ENCODE data around the gene PLAC1.

Gene PLAC1

GRCh38 chrX:134670134-134670924 lies 12.1 kb upstream of the PLAC1 start:
- H3K36me3 ChIP-seq (ENCODE audit: control insufficient read depth, insufficient read depth, low read length, severe bottlenecking) = no peaks in the 10 kb centered on the region
- H3K4me3 ChIP-seq (ENCODE audit: low read length) = peak overlapping the region; percentile 29
- no peaks in the 10 kb centered on the region for H3K9me3 ChIP-seq (ENCODE audit: control insufficient read depth, low read length)
- no peaks in the 10 kb centered on the region for H3K27me3 ChIP-seq (replicated peaks; ENCODE audit: control insufficient read depth, insufficient read depth, low read length)
- peaks cover 15% of the 10 kb centered on the region for H3K4me1 ChIP-seq (ENCODE audit: control insufficient read depth, insufficient read depth, low read length)
- no peak overlapping the region for H3K9ac ChIP-seq (ENCODE audit: low read length)
- DNase-seq (ENCODE audit: low read depth) = peak; percentile 56

GRCh38 chrX:134669378-134670098 lies 11.3 kb upstream of the PLAC1 start:
- Histone ChIP-seq H3K36me3 (ENCODE audit: control insufficient read depth, insufficient read depth, low read length, severe bottlenecking) (no peaks in the 10 kb centered on the region), H3K27me3 (replicated peaks; ENCODE audit: control insufficient read depth, insufficient read depth, low read length) (no peaks in the 10 kb centered on the region), H3K9ac (ENCODE audit: low read length) (peak overlapping the region; percentile 5), H3K4me3 (ENCODE audit: low read length) (no peak overlapping the region), H3K4me1 (ENCODE audit: control insufficient read depth, insufficient read depth, low read length) (peaks cover 15% of the 10 kb centered on the region), H3K9me3 (ENCODE audit: control insufficient read depth, low read length) (no peaks in the 10 kb centered on the region)
- DNase-seq (ENCODE audit: low read depth) = peak; percentile 70

GRCh38 chrX:134664202-134664601 lies 5.9 kb upstream of the PLAC1 start:
- DNase-seq (ENCODE audit: low read depth) = no peak
- peaks cover 3% of the 10 kb centered on the region for H3K27me3 ChIP-seq (replicated peaks; ENCODE audit: control insufficient read depth, insufficient read depth, low read length)
- H3K9me3 ChIP-seq (ENCODE audit: control insufficient read depth, low read length) = no peaks in the 10 kb centered on the region

GRCh38 chrX:134661295-134661694 lies 3.0 kb upstream of the PLAC1 start:
- no peaks in the 10 kb centered on the region for H3K36me3 ChIP-seq (ENCODE audit: control insufficient read depth, insufficient read depth, low read length, severe bottlenecking)
- no peak for DNase-seq (ENCODE audit: low read depth)

More at GRCh38 chrX:134664202-134664601, 5.9 kb upstream of the PLAC1 start:
- Histone ChIP-seq H3K4me3 (ENCODE audit: low read length) (no peak overlapping the region), H3K9ac (ENCODE audit: low read length) (no peak overlapping the region), H3K36me3 (ENCODE audit: control insufficient read depth, insufficient read depth, low read length, severe bottlenecking) (no peaks in the 10 kb centered on the region), H3K4me1 (ENCODE audit: control insufficient read depth, insufficient read depth, low read length) (peaks cover 11% of the 10 kb centered on the region)

DNA sequence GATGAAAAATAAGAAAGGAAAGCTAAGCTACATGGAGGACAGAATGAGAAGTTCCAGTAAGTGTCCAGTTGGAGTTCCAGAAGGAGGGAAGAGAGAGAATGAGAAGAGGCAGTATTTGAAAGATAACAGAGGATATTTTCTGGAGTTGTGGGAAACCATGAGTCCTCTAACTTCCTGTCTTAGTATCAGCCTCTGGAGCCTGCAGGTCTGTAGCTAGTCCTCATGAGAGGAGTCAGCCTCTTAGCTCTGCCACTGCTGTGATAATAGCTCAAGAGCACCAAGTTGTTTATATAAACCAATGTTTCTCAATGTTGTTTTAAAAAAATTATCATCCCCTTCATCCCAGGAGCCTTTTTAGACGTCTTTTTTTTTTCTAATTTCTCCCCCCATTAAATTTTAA lies 2.4 kb upstream of the PLAC1 start:
- no peaks in the 10 kb centered on the region for H3K9me3 ChIP-seq (ENCODE audit: control insufficient read depth, low read length)
- DNase-seq (ENCODE audit: low read depth) = no peak
- H3K9ac ChIP-seq (ENCODE audit: low read length) = no peak overlapping the region
- peaks cover 10% of the 10 kb centered on the region for H3K27me3 ChIP-seq (replicated peaks; ENCODE audit: control insufficient read depth, insufficient read depth, low read length)
- no peaks in the 10 kb centered on the region for H3K36me3 ChIP-seq (ENCODE audit: control insufficient read depth, insufficient read depth, low read length, severe bottlenecking)
- peaks cover 11% of the 10 kb centered on the region for H3K4me1 ChIP-seq (ENCODE audit: control insufficient read depth, insufficient read depth, low read length)
- H3K4me3 ChIP-seq (ENCODE audit: low read length) = no peak overlapping the region

More at GRCh38 chrX:134661295-134661694, 3.0 kb upstream of the PLAC1 start:
- H3K9me3 ChIP-seq (ENCODE audit: control insufficient read depth, low read length) = no peaks in the 10 kb centered on the region
- H3K4me3 ChIP-seq (ENCODE audit: low read length) = peak overlapping the region; percentile 24
- no peak overlapping the region for H3K9ac ChIP-seq (ENCODE audit: low read length)
- peaks cover 11% of the 10 kb centered on the region for H3K4me1 ChIP-seq (ENCODE audit: control insufficient read depth, insufficient read depth, low read length)
- H3K27me3 ChIP-seq (replicated peaks; ENCODE audit: control insufficient read depth, insufficient read depth, low read length) = peaks cover 10% of the 10 kb centered on the region

DNA sequence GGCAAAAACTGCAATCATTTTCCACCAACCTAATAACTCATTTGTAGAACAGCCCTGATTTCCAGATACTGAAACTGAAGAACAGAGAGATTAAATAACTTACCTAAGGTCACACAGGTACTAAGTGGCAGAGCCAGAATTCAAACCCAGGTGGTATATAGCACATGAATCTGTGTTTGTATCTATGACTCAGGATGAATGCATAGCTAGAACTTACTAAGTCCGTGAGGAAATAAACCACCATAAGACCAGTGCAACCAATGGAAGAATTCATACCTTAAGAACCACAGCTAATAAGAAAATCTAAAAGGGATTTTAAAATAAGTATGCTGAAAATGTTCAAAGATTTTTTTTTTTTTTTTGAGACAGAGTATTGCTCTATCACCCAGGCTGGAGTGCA lies 1.5 kb upstream of the PLAC1 start:
- H3K36me3 ChIP-seq (ENCODE audit: control insufficient read depth, insufficient read depth, low read length, severe bottlenecking) = no peaks in the 10 kb centered on the region
- H3K4me3 ChIP-seq (ENCODE audit: low read length) = no peak overlapping the region
- H3K9ac ChIP-seq (ENCODE audit: low read length) = no peak overlapping the region
- H3K4me1 ChIP-seq (ENCODE audit: control insufficient read depth, insufficient read depth, low read length) = peaks cover 11% of the 10 kb centered on the region
- no peaks in the 10 kb centered on the region for H3K9me3 ChIP-seq (ENCODE audit: control insufficient read depth, low read length)
- DNase-seq (ENCODE audit: low read depth) = no peak
- peaks cover 10% of the 10 kb centered on the region for H3K27me3 ChIP-seq (replicated peaks; ENCODE audit: control insufficient read depth, insufficient read depth, low read length)

DNA sequence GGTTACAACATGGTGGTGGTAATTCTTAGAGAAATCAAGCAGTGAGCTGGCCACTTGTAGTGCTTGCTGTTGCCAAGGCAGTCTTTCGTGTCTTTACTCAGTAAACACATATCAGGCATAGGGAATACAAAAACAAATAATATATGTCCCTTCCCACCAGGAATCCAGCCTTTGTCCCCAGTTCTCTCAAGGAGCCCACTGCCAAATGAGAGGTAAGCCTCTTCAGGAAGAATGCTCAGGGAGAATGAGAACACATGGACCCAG lies 421 bp upstream of the PLAC1 start:
- Histone ChIP-seq H3K27me3 (replicated peaks; ENCODE audit: control insufficient read depth, insufficient read depth, low read length) (peaks cover 11% of the 10 kb centered on the region), H3K4me3 (ENCODE audit: low read length) (no peak overlapping the region), H3K36me3 (ENCODE audit: control insufficient read depth, insufficient read depth, low read length, severe bottlenecking) (no peaks in the 10 kb centered on the region), H3K4me1 (ENCODE audit: control insufficient read depth, insufficient read depth, low read length) (peaks cover 11% of the 10 kb centered on the region), H3K9ac (ENCODE audit: low read length) (no peak overlapping the region), H3K9me3 (ENCODE audit: control insufficient read depth, low read length) (no peaks in the 10 kb centered on the region)
- no peak for DNase-seq (ENCODE audit: low read depth)

GRCh38 chrX:134654398-134655012 lies 3.8 kb downstream of the PLAC1 start:
- peaks cover 6% of the 10 kb centered on the region for H3K4me1 ChIP-seq (ENCODE audit: control insufficient read depth, insufficient read depth, low read length)
- no peaks in the 10 kb centered on the region for H3K9me3 ChIP-seq (ENCODE audit: control insufficient read depth, low read length)
- H3K4me3 ChIP-seq (ENCODE audit: low read length) = no peak overlapping the region
- peaks cover 31% of the 10 kb centered on the region for H3K27me3 ChIP-seq (replicated peaks; ENCODE audit: control insufficient read depth, insufficient read depth, low read length)
- no peak for DNase-seq (ENCODE audit: low read depth)
- no peak overlapping the region for H3K9ac ChIP-seq (ENCODE audit: low read length)
- no peaks in the 10 kb centered on the region for H3K36me3 ChIP-seq (ENCODE audit: control insufficient read depth, insufficient read depth, low read length, severe bottlenecking)

DNA sequence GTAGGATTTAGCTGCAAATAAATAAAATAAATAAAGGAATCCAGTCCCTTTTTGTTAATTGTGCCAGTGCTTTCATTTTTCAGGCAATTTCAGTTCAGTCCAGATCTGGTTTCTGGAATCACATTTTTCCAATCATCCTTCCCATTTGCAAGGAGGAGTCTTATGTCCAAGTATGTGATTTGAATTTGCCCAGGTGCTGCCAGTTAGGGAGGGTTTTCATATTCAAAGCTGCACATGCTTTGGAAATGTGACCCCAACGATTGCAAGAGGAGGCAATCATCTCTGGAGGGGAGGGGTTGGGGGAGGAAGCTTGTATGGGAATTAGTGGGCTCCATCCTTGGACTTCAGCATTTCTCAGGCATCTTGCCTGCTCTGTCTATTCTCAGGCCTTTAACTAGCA lies 4.4 kb downstream of the PLAC1 start:
- no peaks in the 10 kb centered on the region for H3K36me3 ChIP-seq (ENCODE audit: control insufficient read depth, insufficient read depth, low read length, severe bottlenecking)
- no peak overlapping the region for H3K9ac ChIP-seq (ENCODE audit: low read length)
- no peak overlapping the region for H3K4me3 ChIP-seq (ENCODE audit: low read length)
- no peak for DNase-seq (ENCODE audit: low read depth)
- H3K27me3 ChIP-seq (replicated peaks; ENCODE audit: control insufficient read depth, insufficient read depth, low read length) = peaks cover 31% of the 10 kb centered on the region
- H3K9me3 ChIP-seq (ENCODE audit: control insufficient read depth, low read length) = no peaks in the 10 kb centered on the region
- H3K4me1 ChIP-seq (ENCODE audit: control insufficient read depth, insufficient read depth, low read length) = peaks cover 6% of the 10 kb centered on the region

GRCh38 chrX:134650701-134651100 lies 7.6 kb downstream of the PLAC1 start:
- Histone ChIP-seq H3K36me3 (ENCODE audit: control insufficient read depth, insufficient read depth, low read length, severe bottlenecking) (no peaks in the 10 kb centered on the region), H3K4me3 (ENCODE audit: low read length) (no peak overlapping the region), H3K27me3 (replicated peaks; ENCODE audit: control insufficient read depth, insufficient read depth, low read length) (peaks cover 39% of the 10 kb centered on the region), H3K4me1 (ENCODE audit: control insufficient read depth, insufficient read depth, low read length) (peaks cover 2% of the 10 kb centered on the region), H3K9me3 (ENCODE audit: control insufficient read depth, low read length) (no peaks in the 10 kb centered on the region), H3K9ac (ENCODE audit: low read length) (no peak overlapping the region)
- no peak for DNase-seq (ENCODE audit: low read depth)

- Histone ChIP-seq H3K4me1 (ENCODE audit: control insufficient read depth, insufficient read depth, low read length) (peaks cover 2% of the 10 kb centered on the region), H3K9ac (ENCODE audit: low read length) (no peak overlapping the region), H3K4me3 (ENCODE audit: low read length) (no peak overlapping the region), H3K36me3 (ENCODE audit: control insufficient read depth, insufficient read depth, low read length, severe bottlenecking) (no peaks in the 10 kb centered on the region), H3K27me3 (replicated peaks; ENCODE audit: control insufficient read depth, insufficient read depth, low read length) (peaks cover 43% of the 10 kb centered on the region), H3K9me3 (ENCODE audit: control insufficient read depth, low read length) (no peaks in the 10 kb centered on the region)
- DNase-seq (ENCODE audit: low read depth) = no peak
Measured at GRCh38 chrX:134649770-134650169, 8.5 kb downstream of the PLAC1 start.
